Adrenal gland (tissue), 5 donors: ENCODE results near the gene DDX31.

ENCODE experiments used
- POLR2A ChIP-seq, 2 donors: fragments of 450-650 bp; IDR thresholded peaks; one replicate each; pipeline ENCODE4 v1.6.1; 2017; ENCODE audit warnings: antibody characterized with exemption in 2 of 2, mild to moderate bottlenecking in 2 of 2, moderate library complexity in 1 of 2
- TF ChIP-seq, protein P1 (sequence below), 6 experiments: fragments of 450-650 bp in 4 of 6; fragments of 200-600 bp in 2 of 6; sonication (generic) in 1 of 6; IDR thresholded peaks; 1 replicate in 5 of 6; 2 replicates in 1 of 6; pipeline versions ENCODE4 v1.5.1 to v1.8.0; 2016 to 2021; ENCODE audit warnings: antibody characterized with exemption in 6 of 6, mild to moderate bottlenecking in 2 of 6, moderate library complexity in 1 of 6
- donor health status: DM: no; HTN: no; CAD: no.

DNA sequence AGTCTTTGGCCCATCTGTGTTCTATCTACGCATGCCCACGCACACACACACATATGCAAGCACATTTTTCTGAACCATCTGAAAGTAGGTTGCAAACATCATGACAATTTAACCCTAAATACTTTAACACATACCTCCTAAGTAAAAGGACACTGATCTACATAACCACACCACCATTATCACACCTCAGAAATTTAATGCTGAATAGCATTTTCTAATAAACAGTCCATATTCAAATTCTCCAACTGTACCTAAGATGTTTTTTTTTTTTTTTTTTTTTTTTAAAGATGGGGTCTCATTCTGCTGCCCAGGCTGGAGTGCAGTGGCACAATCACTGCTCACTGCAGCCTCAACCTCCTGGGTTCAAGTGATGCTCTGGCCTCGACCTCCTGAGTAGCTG is 35.5 kb downstream of the DDX31 start:
- TF ChIP-seq POLR2A (IDR thresholded peaks at IDR 0.05) = no peak
- TF ChIP-seq, protein P1, sequence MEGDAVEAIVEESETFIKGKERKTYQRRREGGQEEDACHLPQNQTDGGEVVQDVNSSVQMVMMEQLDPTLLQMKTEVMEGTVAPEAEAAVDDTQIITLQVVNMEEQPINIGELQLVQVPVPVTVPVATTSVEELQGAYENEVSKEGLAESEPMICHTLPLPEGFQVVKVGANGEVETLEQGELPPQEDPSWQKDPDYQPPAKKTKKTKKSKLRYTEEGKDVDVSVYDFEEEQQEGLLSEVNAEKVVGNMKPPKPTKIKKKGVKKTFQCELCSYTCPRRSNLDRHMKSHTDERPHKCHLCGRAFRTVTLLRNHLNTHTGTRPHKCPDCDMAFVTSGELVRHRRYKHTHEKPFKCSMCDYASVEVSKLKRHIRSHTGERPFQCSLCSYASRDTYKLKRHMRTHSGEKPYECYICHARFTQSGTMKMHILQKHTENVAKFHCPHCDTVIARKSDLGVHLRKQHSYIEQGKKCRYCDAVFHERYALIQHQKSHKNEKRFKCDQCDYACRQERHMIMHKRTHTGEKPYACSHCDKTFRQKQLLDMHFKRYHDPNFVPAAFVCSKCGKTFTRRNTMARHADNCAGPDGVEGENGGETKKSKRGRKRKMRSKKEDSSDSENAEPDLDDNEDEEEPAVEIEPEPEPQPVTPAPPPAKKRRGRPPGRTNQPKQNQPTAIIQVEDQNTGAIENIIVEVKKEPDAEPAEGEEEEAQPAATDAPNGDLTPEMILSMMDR (IDR thresholded peaks at IDR 0.05) = no peak
